GM23248 (cell line): ENCODE measurements around the gene R3HDML. TPM values are rescaled to one million over a fixed set of nuclear protein-coding genes. Genes with fewer than 3 reads are reported as not detected.

Source experiments
- DNase-seq: peaks from one replicate; pipeline ENCODE4 v3.0.0-alpha.2; 2015
- H2AFZ ChIP-seq: fragments of 200-600 bp; sonication (generic); 2 replicates; pipeline ENCODE4 v1.6.1; 2016; ENCODE audit warnings: antibody characterized with exemption
- H3F3A ChIP-seq: fragments of 200-600 bp; sonication (generic); 2 replicates; pipeline ENCODE4 v1.6.1; 2016; ENCODE audit warnings: mild to moderate bottlenecking, antibody characterized with exemption, mixed run types; ENCODE audit not compliant: insufficient read depth
- H3K27ac ChIP-seq: fragments of 200-600 bp; sonication (generic); 2 replicates; pipeline ENCODE4 v1.5.1; 2016; ENCODE audit warnings: mild to moderate bottlenecking
- H3K27me3 ChIP-seq: fragments of 200-600 bp; sonication (generic); replicated peaks from 2 replicates; pipeline ENCODE4 v1.6.1; 2016; ENCODE audit warnings: mild to moderate bottlenecking; ENCODE audit not compliant: insufficient read depth
- H3K36me3 ChIP-seq: fragments of 200-600 bp; sonication (generic); 2 replicates; pipeline ENCODE4 v1.6.1; 2016; ENCODE audit warnings: low read depth, mild to moderate bottlenecking
- H3K4me1 ChIP-seq: fragments of 200-600 bp; sonication (generic); 2 replicates; pipeline ENCODE4 v1.6.1; 2016; ENCODE audit warnings: mild to moderate bottlenecking; ENCODE audit not compliant: insufficient read depth
- H3K4me2 ChIP-seq: fragments of 200-600 bp; sonication (generic); one replicate; pipeline ENCODE4 v1.6.1; 2016; ENCODE audit warnings: mild to moderate bottlenecking; ENCODE audit not compliant: unreplicated experiment
- H3K4me3 ChIP-seq: fragments of 200-600 bp; sonication (generic); 2 replicates; pipeline ENCODE4 v1.5.1; 2016; ENCODE audit warnings: mild to moderate bottlenecking
- H3K79me2 ChIP-seq: fragments of 200-600 bp; sonication (generic); 2 replicates; pipeline ENCODE4 v1.6.1; 2016; ENCODE audit warnings: mild to moderate bottlenecking; ENCODE audit not compliant: insufficient read depth
- H3K9ac ChIP-seq: fragments of 200-600 bp; sonication (generic); 2 replicates; pipeline ENCODE4 v1.6.1; 2016; ENCODE audit warnings: mild to moderate bottlenecking
- H3K9me2 ChIP-seq: fragments of 200-600 bp; sonication (generic); 2 replicates; pipeline ENCODE4 v1.6.1; 2016; ENCODE audit warnings: mixed run types, mild to moderate bottlenecking, moderate library complexity; ENCODE audit not compliant: insufficient read depth
- H3K9me3 ChIP-seq: fragments of 200-600 bp; sonication (generic); one replicate; pipeline ENCODE4 v1.6.1; 2017; ENCODE audit warnings: low read depth
- H4K20me1 ChIP-seq: fragments of 200-600 bp; sonication (generic); 2 replicates; pipeline ENCODE4 v1.6.0; 2016; ENCODE audit not compliant: insufficient read depth
- EZH2 ChIP-seq: fragments of 200-600 bp; sonication (generic); IDR thresholded peaks from 2 replicates; pipeline ENCODE4 v1.6.1; 2018; ENCODE audit warnings: antibody characterized with exemption, mild to moderate bottlenecking; ENCODE audit not compliant: insufficient read depth, poor library complexity, severe bottlenecking
- EZH2phosphoT487 ChIP-seq: fragments of 200-600 bp; sonication (generic); IDR thresholded peaks from 2 replicates; pipeline ENCODE4 v1.6.1; 2018; ENCODE audit warnings: antibody characterized with exemption, moderate library complexity, mild to moderate bottlenecking, low read depth; ENCODE audit not compliant: insufficient read depth
- WGBS, 2 experiments: methylation state at CpG; one replicate each; pipeline ENCODE4 v1.1.6; 2015 to 2017; ENCODE audit warnings: low lambda C conversion rate in 2 of 2, low coverage in 1 of 2; ENCODE audit errors: missing lambda C conversion rate in 2 of 2; 5-methylcytosine and 5-hydroxymethylcytosine counted together
- in situ Hi-C: fragments of 300-500 bp; cut with MboI; formaldehyde crosslinking; loops from 2 replicates; pipeline ENCODE4 v1.15.0; 2020
- polyA plus RNA-seq: library from polyadenylated mRNA; unstranded; fragments of >200 nt; fragmentation: Nextera tagmentation; extraction: Ambion mirVana; gene quantifications from 2 replicates; pipeline ENCODE4 v1.2.1, GENCODE V29; 2016
- total RNA-seq: library from RNA; depleted of rRNA; stranded (reverse); fragments of >200 nt; shearing (Covaris generic); gene quantifications from 2 replicates; pipeline ENCODE4 v1.2.3, GENCODE V29; 2014

The R3HDML gene
- total and polyA plus RNA-seq, 2 experiments from 2014 or later, result not detected

DNA sequence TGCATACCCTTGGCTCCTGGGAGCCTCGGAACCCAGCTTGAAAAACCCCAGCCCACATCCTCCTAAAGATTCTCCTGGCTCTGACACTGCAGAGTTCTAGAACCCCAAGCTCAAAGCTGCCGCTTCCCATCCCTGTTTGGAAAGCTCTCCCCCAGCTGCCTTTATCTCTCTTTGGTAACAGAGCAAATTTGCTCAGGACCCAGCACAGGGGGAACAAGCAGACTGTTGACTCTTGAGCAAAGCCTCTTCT is 57.5 kb downstream of the R3HDML start:
- Histone ChIP-seq H4K20me1 (no peaks in the 10 kb centered on the region), H3K4me1 (peaks cover 8% of the 10 kb centered on the region; the same call in 1 of the 2 replicates), H3K27ac (no peak overlapping the region), H2AFZ (no peak overlapping the region), H3K9me2 (no peaks in the 10 kb centered on the region), H3K9me3 (no peaks in the 10 kb centered on the region), H3K27me3 (peaks cover 21% of the 10 kb centered on the region), H3F3A (peaks cover 10% of the 10 kb centered on the region), H3K4me3 (no peak overlapping the region), H3K79me2 (no peaks in the 10 kb centered on the region), H3K36me3 (no peaks in the 10 kb centered on the region), H3K9ac (no peak overlapping the region), H3K4me2 (no peak overlapping the region)
- no peak for TF ChIP-seq EZH2
- TF ChIP-seq EZH2phosphoT487, result no peak
- in situ Hi-C loops, result loop anchor here (5.0 to 10.0 kb wide), 2 partner anchors 68 to 210 kb away; no protein-coding TSS in a partner anchor
- WGBS, 2 experiments, result 90 to 100% methylated on average over 2 of the region's 2 CpGs
- DNase-seq, result no peak

DNA sequence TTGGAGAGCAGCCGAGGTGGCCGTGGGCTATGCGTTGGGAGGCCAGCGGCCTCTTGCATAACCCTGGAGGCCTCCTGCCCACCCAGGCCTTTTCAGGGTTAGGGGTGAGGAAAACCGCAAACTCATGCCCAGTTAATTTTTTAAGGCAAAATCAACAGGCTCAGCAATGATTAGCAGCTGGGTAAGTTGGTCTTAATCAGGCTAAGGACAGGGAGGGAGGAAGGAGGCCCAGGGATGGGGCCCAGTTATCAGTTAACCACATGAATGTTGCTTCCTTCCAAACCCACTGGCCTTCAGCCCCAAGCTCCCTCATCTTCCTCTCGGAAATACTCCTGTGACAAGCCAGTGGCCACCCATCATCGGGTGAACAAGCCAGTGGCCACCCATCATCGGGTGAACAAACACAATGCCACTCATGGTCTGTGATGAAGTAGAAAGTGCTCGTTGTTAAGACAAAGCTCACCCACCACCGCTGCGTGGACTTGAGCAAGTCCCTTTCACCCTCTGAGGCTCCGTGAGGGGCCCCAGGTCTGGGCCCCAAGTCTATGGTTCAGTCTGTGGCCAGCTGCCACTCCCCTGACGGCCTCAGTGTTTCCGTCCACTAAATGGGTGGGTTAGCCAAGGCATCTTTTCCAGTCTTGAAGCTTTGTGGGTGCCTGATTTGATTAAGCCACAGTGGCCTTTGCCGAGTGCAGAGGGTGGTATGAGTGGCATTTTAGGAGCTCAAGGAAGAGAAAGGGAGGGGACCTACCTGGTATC is 58.0 kb downstream of the R3HDML start:
- no peak for TF ChIP-seq EZH2
- no peak for TF ChIP-seq EZH2phosphoT487
- Histone ChIP-seq H2AFZ (no peak overlapping the region), H3F3A (peaks cover 10% of the 10 kb centered on the region), H3K4me3 (no peak overlapping the region), H3K79me2 (no peaks in the 10 kb centered on the region), H4K20me1 (no peaks in the 10 kb centered on the region), H3K4me1 (peaks cover 8% of the 10 kb centered on the region; the same call in 1 of the 2 replicates), H3K27ac (no peak overlapping the region), H3K36me3 (no peaks in the 10 kb centered on the region), H3K4me2 (no peak overlapping the region), H3K9me2 (no peaks in the 10 kb centered on the region), H3K9me3 (no peaks in the 10 kb centered on the region), H3K9ac (no peak overlapping the region), H3K27me3 (peaks cover 17% of the 10 kb centered on the region)
- in situ Hi-C loops, result loop anchor here (5.0 to 10.0 kb wide), 2 partner anchors 67 to 210 kb away; no protein-coding TSS in a partner anchor
- 71 to 72% methylated on average over 15 of the region's 15 CpGs for WGBS, 2 experiments
- DNase-seq, result no peak

GRCh38 chr20:44395461-44396340 is 58.9 kb downstream of the R3HDML start:
- in situ Hi-C loops, result loop anchor here (10.0 kb wide), 1 partner anchor 209 kb away; no protein-coding TSS in a partner anchor

GRCh38 chr20:44396369-44397130 is 59.7 kb downstream of the R3HDML start:
- Histone ChIP-seq H3K9ac (no peak overlapping the region), H3K27me3 (peaks cover 17% of the 10 kb centered on the region), H3K36me3 (no peaks in the 10 kb centered on the region), H3K9me2 (no peaks in the 10 kb centered on the region), H3K4me3 (no peak overlapping the region), H3K79me2 (no peaks in the 10 kb centered on the region), H3F3A (peaks cover 10% of the 10 kb centered on the region), H4K20me1 (no peaks in the 10 kb centered on the region), H3K9me3 (no peaks in the 10 kb centered on the region), H3K4me1 (peaks cover 8% of the 10 kb centered on the region; the same call in 1 of the 2 replicates), H3K27ac (no peak overlapping the region), H3K4me2 (no peak overlapping the region), H2AFZ (no peak overlapping the region)
- in situ Hi-C loops, result loop anchor here (10.0 kb wide), 1 partner anchor 208 kb away; no protein-coding TSS in a partner anchor
- TF ChIP-seq EZH2phosphoT487 (no peak), EZH2 (no peak)
- WGBS, 2 experiments, result 47 to 48% methylated on average over 8 of the region's 8 CpGs
- no peak for DNase-seq

More at GRCh38 chr20:44395461-44396340, 58.9 kb downstream of the R3HDML start:
- TF ChIP-seq EZH2, result no peak
- no peak for TF ChIP-seq EZH2phosphoT487
- Histone ChIP-seq H3K4me3 (no peak overlapping the region), H3K9me2 (no peaks in the 10 kb centered on the region), H2AFZ (no peak overlapping the region), H3K27me3 (peaks cover 17% of the 10 kb centered on the region), H3K4me2 (no peak overlapping the region), H3K9me3 (no peaks in the 10 kb centered on the region), H3K9ac (no peak overlapping the region), H3K27ac (no peak overlapping the region), H3K36me3 (no peaks in the 10 kb centered on the region), H4K20me1 (no peaks in the 10 kb centered on the region), H3K4me1 (peaks cover 8% of the 10 kb centered on the region; the same call in 1 of the 2 replicates), H3F3A (peaks cover 10% of the 10 kb centered on the region), H3K79me2 (no peaks in the 10 kb centered on the region)
- no peak for DNase-seq
- 58 to 61% methylated on average over 11 of the region's 11 CpGs for WGBS, 2 experiments
